HG02970 (cell line): Measurements from ENCODE around the gene EIF5AL1.
"Not testable (repeated sequence)": the region's sequence is repeated elsewhere in the genome, so short reads cannot be mapped to it uniquely, and the experiment has no call there.

Source experiments
- ATAC-seq: cut with Tn5 transposase; IDR thresholded peaks from one replicate; pipeline ENCODE4 v1.9.1; 2021; ENCODE audit warnings: mild to moderate bottlenecking, moderate library complexity, moderate number of reproducible peaks; ENCODE audit not compliant: unreplicated experiment, low FRiP score

EIF5AL1 gene

GRCh38 chr10:79511891-79512583, at the start of gene EIF5AL1:
Gene EIF5AL1, plus strand, starts transcription at chr10:79512533. Its CDS starts 117 bp downstream, at chr10:79512650.
- not testable (repeated sequence) for ATAC-seq

- no peak for ATAC-seq
These were observed 48.5 kb upstream of the EIF5AL1 start for GRCh38 chr10:79463578-79464496.

GRCh38 chr10:79465341-79465740, 47.0 kb upstream of the EIF5AL1 start:
- no peak for ATAC-seq

- ATAC-seq: no peak
These were observed 44.2 kb upstream of the EIF5AL1 start for GRCh38 chr10:79468015-79468560.

GRCh38 chr10:79468841-79469585, 43.3 kb upstream of the EIF5AL1 start:
- no peak for ATAC-seq

GRCh38 chr10:79470096-79470495, 42.2 kb upstream of the EIF5AL1 start:
- no peak for ATAC-seq

- ATAC-seq: no peak
These were observed 40.6 kb upstream of the EIF5AL1 start for GRCh38 chr10:79471776-79472175.

- ATAC-seq: no peak
These were observed 39.9 kb upstream of the EIF5AL1 start for GRCh38 chr10:79472449-79472848.

- no peak for ATAC-seq
These were observed 39.4 kb upstream of the EIF5AL1 start for GRCh38 chr10:79472951-79473350.

GRCh38 chr10:79473496-79474095, 38.7 kb upstream of the EIF5AL1 start:
- no peak for ATAC-seq

GRCh38 chr10:79475119-79475653, 37.1 kb upstream of the EIF5AL1 start:
- no peak for ATAC-seq

- no peak for ATAC-seq
These were observed 36.5 kb upstream of the EIF5AL1 start for GRCh38 chr10:79475877-79476276.

- no peak for ATAC-seq
These were observed 35.7 kb upstream of the EIF5AL1 start for GRCh38 chr10:79476645-79477044.

GRCh38 chr10:79477456-79477855, 34.9 kb upstream of the EIF5AL1 start:
- no peak for ATAC-seq

- no peak for ATAC-seq
These were observed 32.9 kb upstream of the EIF5AL1 start for GRCh38 chr10:79479283-79479909.

- ATAC-seq: no peak
These were observed 30.0 kb upstream of the EIF5AL1 start for GRCh38 chr10:79482304-79482703.

GRCh38 chr10:79482741-79483140, 29.6 kb upstream of the EIF5AL1 start:
- no peak for ATAC-seq

- ATAC-seq: no peak
These were observed 29.0 kb upstream of the EIF5AL1 start for GRCh38 chr10:79483299-79483698.

- ATAC-seq: no peak
These were observed 28.4 kb upstream of the EIF5AL1 start for GRCh38 chr10:79483948-79484347.
